ENCODE measurements around the gene PDS5A.
"Not testable (repeated sequence)": the region's sequence is repeated elsewhere in the genome, so short reads cannot be mapped to it uniquely, and the experiment has no call there.

PDS5A gene

DNA sequence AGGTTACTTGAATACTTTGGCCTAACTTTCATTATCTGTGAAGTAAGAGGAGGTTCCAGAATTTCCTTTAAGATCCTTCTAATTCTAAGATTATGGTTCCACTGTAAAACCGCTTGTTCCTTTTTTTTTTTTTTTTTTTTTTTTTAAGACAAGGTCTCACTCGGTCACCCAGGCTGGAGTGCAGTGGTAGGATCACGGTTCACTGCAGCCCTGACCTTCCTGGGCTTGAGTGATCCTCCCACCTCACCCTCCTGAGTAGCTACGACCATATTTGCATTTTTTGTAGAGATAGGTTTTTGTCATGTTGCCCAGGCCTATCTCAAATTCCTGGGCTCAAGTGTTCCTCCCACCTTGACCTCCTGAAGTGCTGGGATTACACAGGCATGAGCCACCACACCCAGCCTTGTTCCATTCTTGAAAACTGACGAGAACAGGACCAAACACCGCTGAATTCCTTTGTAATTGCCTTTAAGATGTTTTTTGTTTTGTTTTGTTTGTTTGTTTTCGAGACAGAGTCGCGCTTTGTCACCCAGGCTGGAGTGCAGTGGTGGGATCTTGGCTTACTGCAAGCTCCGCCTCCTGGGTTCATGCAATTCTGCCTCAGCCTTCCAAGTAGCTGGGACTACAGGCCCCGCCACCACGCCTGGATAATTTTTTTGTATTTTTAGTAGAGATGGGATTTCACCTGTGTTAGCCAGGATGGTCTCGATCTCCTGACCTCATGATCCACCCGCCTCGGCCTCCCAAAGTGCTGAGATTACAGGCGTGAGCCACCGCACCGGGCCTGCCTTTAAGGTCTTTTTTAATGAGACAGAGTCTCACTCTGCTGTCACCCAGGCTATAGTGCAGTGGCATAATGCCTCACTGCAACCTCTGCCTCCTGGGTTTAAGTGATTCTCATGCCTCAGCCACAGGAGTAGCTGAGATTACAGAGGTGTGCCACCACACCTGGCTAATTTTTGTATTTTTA, 6.8 kb downstream of the PDS5A start:
- in situ Hi-C loops (cut with MboI; ENCODE audit: low sequenced_read_pairs): no loop called here

DNA sequence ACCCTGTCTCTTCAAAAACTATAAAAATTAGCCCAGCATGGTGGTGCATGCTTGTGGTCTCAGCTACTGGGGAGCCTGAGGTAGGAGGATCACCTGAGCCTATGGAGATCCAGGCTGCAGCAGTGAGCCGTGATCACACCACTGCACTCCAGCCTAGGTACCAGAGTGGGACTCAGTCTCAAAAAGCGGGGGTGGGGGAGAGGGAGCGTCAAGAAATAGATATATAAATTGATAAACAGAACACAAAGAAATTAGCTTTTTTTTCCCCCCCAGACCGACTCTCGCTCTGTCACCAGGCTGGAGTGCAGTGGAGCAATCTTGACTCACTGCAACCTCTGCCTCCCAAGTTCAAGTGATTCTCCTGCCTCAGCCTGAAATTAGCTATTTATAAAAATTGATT, 14.1 kb downstream of the PDS5A start:
- in situ Hi-C loops (cut with MboI; ENCODE audit: low sequenced_read_pairs): no loop called here

DNA sequence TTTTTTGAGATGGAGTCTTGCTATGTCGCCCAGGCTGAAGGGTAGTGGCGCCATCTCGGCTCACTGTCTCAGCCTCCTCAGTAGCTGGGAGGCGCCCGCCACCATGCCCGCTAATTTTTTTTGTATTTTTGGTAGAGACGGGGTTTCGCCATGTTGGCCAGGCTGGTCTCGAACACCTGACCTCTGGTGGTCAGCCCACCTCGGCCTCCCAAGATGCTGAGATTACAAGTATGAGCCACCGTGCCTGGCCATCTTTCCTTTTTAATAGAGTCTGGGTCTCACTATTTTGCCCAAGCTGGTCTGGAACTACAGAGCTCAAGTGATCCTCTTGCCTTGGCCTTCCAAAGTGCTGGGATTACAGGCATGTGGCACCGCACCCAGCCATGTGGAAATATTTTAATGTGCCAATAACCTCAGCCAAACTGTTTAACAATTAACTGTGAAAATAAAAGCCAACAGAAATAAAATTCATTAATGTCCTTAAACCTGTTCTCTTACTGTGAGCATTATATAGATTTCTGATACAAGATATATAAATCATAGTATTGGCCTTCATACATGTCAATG, 16.3 kb downstream of the PDS5A start:
- in situ Hi-C loops (cut with MboI; ENCODE audit: low sequenced_read_pairs): no loop called here

GRCh38 chr4:39950861-39951481, 26.7 kb downstream of the PDS5A start:
- in situ Hi-C loops (cut with MboI; ENCODE audit: low sequenced_read_pairs): no loop called here

- in situ Hi-C loops (cut with MboI; ENCODE audit: low sequenced_read_pairs): no loop called here
Observed at GRCh38 chr4:39947963-39948362, 29.7 kb downstream of the PDS5A start.

DNA sequence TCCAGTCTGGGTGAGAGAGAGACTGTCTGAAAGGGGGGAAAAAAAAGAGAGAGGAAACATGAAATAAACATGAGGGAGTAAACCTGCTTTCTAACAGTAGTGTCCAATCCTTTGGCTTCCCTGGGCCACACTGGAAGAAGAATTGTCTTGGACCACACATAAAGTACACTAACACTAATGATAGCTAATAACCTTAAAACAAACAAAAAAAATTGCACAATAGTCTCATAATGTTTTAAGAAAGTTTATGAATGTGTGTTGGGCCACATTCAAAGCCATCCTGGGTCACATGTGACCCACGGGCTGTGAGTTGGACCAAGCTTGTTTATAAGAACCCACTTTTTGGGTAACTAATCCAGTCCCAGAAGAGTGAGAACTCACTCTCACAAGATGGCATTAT, 30.3 kb downstream of the PDS5A start:
- in situ Hi-C loops (cut with MboI; ENCODE audit: low sequenced_read_pairs): no loop called here

- in situ Hi-C loops (cut with MboI; ENCODE audit: low sequenced_read_pairs): not testable (repeated sequence)
Observed at GRCh38 chr4:39944245-39944644, 33.5 kb downstream of the PDS5A start.

DNA sequence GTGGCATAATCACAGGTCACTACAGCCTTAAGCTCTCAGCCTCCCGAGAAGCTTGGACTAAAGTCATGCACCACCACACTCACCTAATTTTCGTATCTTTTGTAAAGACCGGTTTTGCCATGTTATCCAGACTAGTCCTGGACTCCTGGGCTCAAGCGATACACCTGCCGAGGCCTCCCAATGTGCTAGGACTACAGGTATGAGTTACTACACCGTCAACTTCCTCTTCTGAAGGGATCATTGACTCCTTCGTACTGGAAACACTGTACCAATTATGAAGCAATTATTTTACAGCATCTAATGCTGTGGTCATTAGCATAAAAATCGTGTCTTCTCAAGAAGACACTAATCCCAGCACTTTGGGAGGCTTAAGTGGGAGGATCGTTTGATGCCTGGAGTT, 35.2 kb downstream of the PDS5A start:
- in situ Hi-C loops (cut with MboI; ENCODE audit: low sequenced_read_pairs): no loop called here

DNA sequence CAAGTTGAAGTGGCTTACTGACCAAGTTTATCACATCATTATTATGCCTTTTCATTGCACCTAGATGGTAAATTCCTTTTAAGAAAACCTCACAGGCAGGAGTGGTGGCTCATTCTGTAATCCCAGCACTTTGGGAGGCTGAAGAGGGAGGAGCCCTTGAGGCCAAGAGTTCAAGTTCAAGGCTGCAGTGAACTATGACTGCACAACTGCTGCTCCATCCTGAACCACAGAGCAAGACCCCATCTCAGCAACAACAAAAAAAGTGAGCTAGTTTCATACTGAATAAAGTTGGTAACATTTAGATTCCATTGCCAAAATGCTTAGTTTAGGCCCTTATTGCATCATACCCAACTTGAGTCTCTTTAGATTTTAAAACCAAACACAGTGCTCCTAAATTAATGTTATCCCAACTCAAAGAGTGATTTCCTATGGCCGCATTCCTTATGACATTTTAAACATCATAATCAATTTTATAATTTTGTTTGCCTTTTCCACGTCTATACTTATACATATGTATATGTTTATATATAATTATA, 36.0 kb downstream of the PDS5A start:
- in situ Hi-C loops (cut with MboI; ENCODE audit: low sequenced_read_pairs): no loop called here

DNA sequence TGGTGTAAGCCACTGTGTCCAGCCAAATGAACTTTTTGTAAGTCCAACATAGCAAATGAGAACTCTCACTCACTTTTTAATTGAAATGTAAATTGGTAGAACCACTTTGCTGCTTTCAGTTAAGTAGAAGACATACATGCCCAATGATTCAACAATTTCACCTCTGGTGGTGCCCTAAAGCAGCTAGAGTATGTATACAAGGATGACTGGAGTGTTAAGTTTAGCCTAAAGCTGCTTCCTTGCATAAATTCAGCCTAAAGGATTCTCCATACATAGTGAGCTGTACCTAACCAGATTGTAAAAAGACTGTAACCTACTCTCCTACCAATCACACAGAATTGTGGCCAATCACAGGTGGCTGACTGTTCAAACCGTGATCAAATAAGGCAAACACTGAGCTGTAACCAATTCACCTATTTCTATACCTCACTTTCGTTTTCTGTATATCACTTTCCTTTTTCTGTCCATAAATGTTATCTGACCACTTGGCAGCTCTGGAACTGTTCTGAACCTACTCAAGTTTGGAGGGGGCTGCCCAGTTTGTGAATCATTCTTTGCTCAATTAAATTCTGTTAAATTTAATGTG, 39.9 kb downstream of the PDS5A start:
- in situ Hi-C loops (cut with MboI; ENCODE audit: low sequenced_read_pairs): no loop called here

DNA sequence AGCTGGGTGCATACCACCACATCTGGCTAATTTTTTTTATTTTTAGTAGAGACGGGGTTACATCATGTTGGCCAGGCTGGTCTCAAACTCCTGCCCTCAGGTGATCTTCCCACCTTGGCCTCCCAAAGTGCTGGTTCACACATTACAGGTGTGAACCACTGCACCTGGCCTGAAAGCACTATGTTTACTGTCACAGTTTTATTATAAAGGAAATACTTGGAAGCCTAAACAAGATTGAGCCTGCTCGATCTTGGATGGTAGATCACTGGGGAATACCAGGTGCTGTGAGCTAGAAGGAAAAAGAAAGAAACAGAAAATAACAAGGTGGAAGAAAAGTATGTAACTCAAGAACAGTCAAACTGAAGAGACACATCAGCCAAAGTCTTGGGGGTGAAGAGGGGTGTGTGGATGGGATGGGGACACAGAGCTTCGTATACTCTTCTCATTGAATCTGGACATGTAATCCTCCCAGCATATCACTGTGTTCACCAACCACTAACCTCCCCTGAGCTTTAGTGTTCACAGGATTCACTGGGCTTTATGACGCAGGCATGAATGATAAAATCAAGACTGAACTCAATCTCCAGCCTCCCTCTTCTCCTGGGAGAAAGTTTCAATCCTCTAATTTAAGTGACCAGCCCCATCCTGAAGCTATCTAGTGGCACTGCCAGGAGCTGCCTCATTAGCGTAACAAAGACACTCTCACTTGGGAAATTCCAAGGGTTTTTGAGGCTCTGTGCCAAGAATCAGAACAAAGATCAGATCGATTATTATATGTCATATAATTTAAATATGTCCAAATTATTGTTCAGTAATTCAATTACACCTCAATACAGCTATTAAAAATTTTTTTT, 40.9 kb downstream of the PDS5A start:
- in situ Hi-C loops (cut with MboI; ENCODE audit: low sequenced_read_pairs): no loop called here

GRCh38 chr4:39933671-39934590, 43.8 kb downstream of the PDS5A start:
- in situ Hi-C loops (cut with MboI; ENCODE audit: low sequenced_read_pairs): no loop called here

- in situ Hi-C loops (cut with MboI; ENCODE audit: low sequenced_read_pairs): no loop called here
Observed at GRCh38 chr4:39932776-39933402, 44.8 kb downstream of the PDS5A start.

DNA sequence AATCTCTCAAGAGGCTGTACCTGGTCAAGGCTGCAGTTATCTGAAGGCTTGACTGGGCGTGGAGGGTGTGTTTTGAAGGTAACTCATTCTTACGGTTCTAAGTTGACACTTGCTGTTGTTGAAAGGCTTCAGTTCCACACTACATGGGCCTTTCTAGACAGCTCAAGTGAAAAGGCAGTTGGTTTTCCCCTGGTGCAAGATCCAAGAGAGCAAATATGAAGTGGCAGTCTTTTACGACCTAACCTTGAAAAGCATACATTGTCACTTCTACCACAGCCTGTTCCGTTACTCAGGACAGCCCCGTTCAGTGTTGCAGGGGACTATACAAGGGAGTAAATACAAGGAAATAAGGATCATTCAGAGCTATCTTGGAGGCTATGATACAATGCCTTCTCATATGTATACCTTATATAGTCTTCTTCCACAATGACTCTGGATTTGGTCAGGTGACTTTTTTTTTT, 46.2 kb downstream of the PDS5A start:
- in situ Hi-C loops (cut with MboI; ENCODE audit: low sequenced_read_pairs): no loop called here

- in situ Hi-C loops (cut with MboI; ENCODE audit: low sequenced_read_pairs): no loop called here
Observed at GRCh38 chr4:39928538-39928937, 49.2 kb downstream of the PDS5A start.

- in situ Hi-C loops (cut with MboI; ENCODE audit: low sequenced_read_pairs): no loop called here
Observed at GRCh38 chr4:39924014-39924413, 53.7 kb downstream of the PDS5A start.

GRCh38 chr4:39922399-39922798, 55.3 kb downstream of the PDS5A start:
- in situ Hi-C loops (cut with MboI; ENCODE audit: low sequenced_read_pairs): no loop called here

GRCh38 chr4:39913471-39913870, 64.2 kb downstream of the PDS5A start:
- in situ Hi-C loops (cut with MboI; ENCODE audit: low sequenced_read_pairs): no loop called here

DNA sequence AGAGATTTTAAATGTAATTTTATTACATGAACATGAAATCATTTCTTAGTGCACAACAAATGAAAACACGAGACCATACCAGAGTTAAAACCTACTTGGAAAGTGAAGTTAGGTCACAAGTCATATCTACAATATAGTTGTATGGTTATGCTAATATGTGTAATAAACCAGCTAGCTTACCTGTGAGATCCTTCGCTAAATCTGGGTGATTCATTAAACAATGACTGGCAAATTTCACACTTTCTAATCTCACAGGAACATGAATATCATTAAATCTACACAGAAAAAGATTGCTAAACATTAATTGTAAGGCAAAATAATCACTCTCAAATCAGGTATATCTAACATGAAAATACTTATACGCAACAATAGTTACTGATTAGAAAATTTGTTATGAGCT, 67.6 kb downstream of the PDS5A start:
- in situ Hi-C loops (cut with MboI; ENCODE audit: low sequenced_read_pairs): no loop called here

All from hTERT RPE-1 (cell line).